A549 (cell line): ENCODE measurements around the gene GULP1. TPM values are rescaled to one million over a fixed set of nuclear protein-coding genes. Genes with fewer than 3 reads are reported as not detected.

Experiments
- ATAC-seq, 2 experiments: fragments of 200-7000 bp in 1 of 2; fragments of >200 bp in 1 of 2; cut with Nextera tagmentation in 1 of 2; cut with Tn5 transposase in 1 of 2; 3 replicates each; pipeline versions ENCODE4 v1.8.0 to v1.9.1; 2018 to 2020; ENCODE audit warnings: mild to moderate bottlenecking in 1 of 2, moderate library complexity in 1 of 2
- CTCF ChIA-PET: fragments of 300-600 bp; sonication (Branson Sonifier 250); formaldehyde crosslinking; extraction: SDS; loops from one replicate; lab custom pipeline; 2021; ENCODE audit warnings: antibody characterized with exemption, inconsistent platforms; lab: Yijun Ruan, JAX
- POLR2A ChIA-PET: fragments of 350-600 bp; formaldehyde crosslinking; extraction: SDS; loops from one replicate; lab custom pipeline; 2021; ENCODE audit warnings: antibody characterized with exemption, inconsistent platforms; lab: Yijun Ruan, JAX
- DNase-seq, 2 experiments: peaks; one replicate each; pipeline versions ENCODE4 v3.0.0 to v3.0.0-alpha.2; 2011 to 2016; ENCODE audit warnings: low read depth in 1 of 2, low spot score in 1 of 2
- FAIRE-seq: peaks from 2 replicates; lab custom pipeline; 2011; peaks lifted over from hg19 to GRCh38; lab: Jason Lieb, UNC
- H3K27ac ChIP-seq, 2 experiments: fragments of >200 bp; sonication (Bioruptor Twin); formaldehyde crosslinking; 3 replicates each; pipeline ENCODE4 v1.5.1; 2016 to 2017
- H3K4me1 ChIP-seq: fragments of >200 bp; sonication (Bioruptor Twin); formaldehyde crosslinking; 3 replicates; pipeline ENCODE4 v1.6.1; 2016
- H3K4me2 ChIP-seq: fragments of >200 bp; sonication (Bioruptor Twin); formaldehyde crosslinking; 3 replicates; pipeline ENCODE4 v1.6.1; 2016
- H3K4me3 ChIP-seq: fragments of >200 bp; sonication (Bioruptor Twin); formaldehyde crosslinking; 3 replicates; pipeline ENCODE4 v1.5.1; 2016
- H3K9me3 ChIP-seq: fragments of >200 bp; sonication (Bioruptor Twin); formaldehyde crosslinking; 3 replicates; pipeline ENCODE4 v1.6.1; 2016
- CEBPB ChIP-seq, 2 experiments: fragments of >200 bp in 1 of 2; sonication (Bioruptor Twin) in 1 of 2; formaldehyde crosslinking in 1 of 2; IDR thresholded peaks; 2 replicates each; pipeline ENCODE4 v1.6.1; 2012 to 2016
- CHD4 ChIP-seq: fragments of 200-600 bp; sonication (generic); IDR thresholded peaks from 2 replicates; pipeline ENCODE4 v1.6.1; 2016; ENCODE audit warnings: antibody characterized with exemption, mild to moderate bottlenecking, borderline replicate concordance
- CTCF ChIP-seq: fragments of >200 bp; sonication (Bioruptor Twin); formaldehyde crosslinking; IDR thresholded peaks from 3 replicates; pipeline ENCODE4 v1.5.1; 2016
- FOXS1 ChIP-seq: fragments of 250-450 bp; sonication (Bioruptor Pico); IDR thresholded peaks from 2 replicates; pipeline ENCODE4 v1.5.0; 2020; ENCODE audit warnings: mild to moderate bottlenecking, moderate library complexity
- GATA3 ChIP-seq: IDR thresholded peaks from 2 replicates; pipeline ENCODE4 v1.6.1; 2012; ENCODE audit warnings: borderline replicate concordance
- HEYL ChIP-seq: fragments of 250-450 bp; sonication (Bioruptor Pico); IDR thresholded peaks from 2 replicates; pipeline ENCODE4 v1.8.0; 2021; ENCODE audit warnings: mild to moderate bottlenecking, moderate library complexity
- HOXB13 ChIP-seq: fragments of 250-450 bp; sonication (Bioruptor Pico); IDR thresholded peaks from 2 replicates; pipeline ENCODE4 v1.5.0; 2020; ENCODE audit warnings: low read depth, mild to moderate bottlenecking, moderate library complexity
- JUN ChIP-seq, 2 experiments: fragments of >200 bp; sonication (Bioruptor Twin); formaldehyde crosslinking; IDR thresholded peaks; 2 replicates in 1 of 2; 3 replicates in 1 of 2; pipeline ENCODE4 v1.6.1; 2016 to 2017
- KDM1A ChIP-seq: fragments of 200-600 bp; sonication (generic); IDR thresholded peaks from 2 replicates; pipeline ENCODE4 v1.6.1; 2016; ENCODE audit warnings: low read depth, mild to moderate bottlenecking
- MAZ ChIP-seq: fragments of 150-350 bp; IDR thresholded peaks from 2 replicates; pipeline ENCODE4 v1.6.1; 2014; ENCODE audit warnings: antibody characterized with exemption, low read depth, low read length, borderline replicate concordance
- MYC ChIP-seq: IDR thresholded peaks from 2 replicates; pipeline ENCODE4 v1.6.1; 2012; ENCODE audit warnings: mild to moderate bottlenecking, inconsistent platforms, low read length, improper control_type of control experiment, borderline replicate concordance
- POLR2AphosphoS2 ChIP-seq: conservative IDR thresholded peaks from 2 replicates; pipeline ENCODE4 v1.6.1; 2012; ENCODE audit warnings: low read length, improper control_type of control experiment, inconsistent platforms
- RAD21 ChIP-seq, 2 experiments: fragments of >200 bp in 1 of 2; sonication (Bioruptor Twin) in 1 of 2; formaldehyde crosslinking in 1 of 2; IDR thresholded peaks in 1 of 2; conservative IDR thresholded peaks in 1 of 2; 2 replicates in 1 of 2; 3 replicates in 1 of 2; pipeline ENCODE4 v1.6.1; 2012 to 2018; ENCODE audit warnings: inconsistent platforms in 1 of 2
- TFCP2L1 ChIP-seq: fragments of 250-450 bp; sonication (Bioruptor Pico); IDR thresholded peaks from 2 replicates; pipeline ENCODE4 v1.5.0; 2021; ENCODE audit warnings: mild to moderate bottlenecking
- ZFP36 ChIP-seq: fragments of 450-650 bp; IDR thresholded peaks from 2 replicates; pipeline ENCODE4 v1.6.1; 2014; ENCODE audit warnings: borderline replicate concordance; ENCODE audit not compliant: partially characterized antibody
- WGBS: methylation state at CpG from one replicate; pipeline ENCODE4 v1.1.6; 2017; ENCODE audit errors: missing lambda C conversion rate; 5-methylcytosine and 5-hydroxymethylcytosine counted together
- polyA plus RNA-seq, 4 experiments: library from polyadenylated mRNA; depleted of rRNA in 3 of 4; stranded (reverse); fragments of >200 nt; fragmentation: RNase III in 1 of 4; extraction: RNeasy Plus Mini Kit Qiagen cat#74134 plus additional on column Dnase treatment in 1 of 4; gene quantifications; 2 replicates in 3 of 4; 3 replicates in 1 of 4; pipeline ENCODE4 v1.2.3, GENCODE V29; 2011 to 2017
- TF ChIP-seq, protein P1 (sequence below): fragments of >200 bp; sonication (Bioruptor Twin); formaldehyde crosslinking; IDR thresholded peaks from 2 replicates; pipeline ENCODE4 v1.6.1; 2016
- TF ChIP-seq, protein P2 (sequence below): IDR thresholded peaks from 2 replicates; pipeline ENCODE4 v1.6.1; 2012; ENCODE audit warnings: low read depth, borderline replicate concordance

The GULP1 gene
- polyA plus RNA-seq, 2 of the 4 experiments (the other 2 are of a cell fraction), result 30.7 to 89.2 TPM

- TF ChIP-seq TFCP2L1 (CRISPR knock-in tag), result no peak
- no peak for TF ChIP-seq GATA3
- TF ChIP-seq HOXB13, result no peak
- no peak for TF ChIP-seq MAZ
- Histone ChIP-seq H3K9me3 (peaks cover 27% of the 10 kb centered on the region), H3K27ac (peak overlapping the region; percentile 25 to 81; a peak in 5 of 6 replicates), H3K4me3 (no peak overlapping the region), H3K4me2 (peak overlapping the region; percentile 48), H3K4me1 (peaks cover 25% of the 10 kb centered on the region)
- ATAC-seq (peak; percentile 19 to 63; a peak in 4 of 6 replicates), FAIRE-seq (no peak), DNase-seq (no peak)
- CTCF ChIA-PET, result no interaction called here
- 79% methylated on average over 2 of the region's 2 CpGs for WGBS
- POLR2A ChIA-PET, result no interaction called here
Observed at GRCh38 chr2:188382107-188382506, 90.4 kb downstream of the GULP1 start.

GRCh38 chr2:188383158-188383557, 91.5 kb downstream of the GULP1 start:
- Histone ChIP-seq H3K4me1 (peaks cover 25% of the 10 kb centered on the region), H3K4me2 (no peak overlapping the region), H3K4me3 (no peak overlapping the region), H3K9me3 (peaks cover 27% of the 10 kb centered on the region), H3K27ac (no peak overlapping the region)
- CTCF ChIA-PET, result no interaction called here
- FAIRE-seq (no peak), DNase-seq (no peak), ATAC-seq (no peak)
- WGBS, result 91% methylated on average over 1 of the region's 1 CpG
- POLR2A ChIA-PET, result no interaction called here
- TF ChIP-seq CHD4 (no peak), JUN (IDR thresholded peaks at IDR 0.05) (no peak), MYC (no peak)
- TF ChIP-seq, protein P1, sequence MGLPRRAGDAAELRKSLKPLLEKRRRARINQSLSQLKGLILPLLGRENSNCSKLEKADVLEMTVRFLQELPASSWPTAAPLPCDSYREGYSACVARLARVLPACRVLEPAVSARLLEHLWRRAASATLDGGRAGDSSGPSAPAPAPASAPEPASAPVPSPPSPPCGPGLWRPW, result no peak

- TF ChIP-seq MYC (no peak), KDM1A (peak; percentile 52; the same call in 1 of the 2 replicates)
- DNase-seq, result no peak
- ATAC-seq, result no peak
- FAIRE-seq, result no peak
- WGBS, result 100% methylated on average over 1 of the region's 1 CpG
- CTCF ChIA-PET, result no interaction called here
- Histone ChIP-seq H3K9me3 (peaks cover 27% of the 10 kb centered on the region), H3K4me3 (no peak overlapping the region), H3K27ac (no peak overlapping the region), H3K4me2 (no peak overlapping the region), H3K4me1 (peaks cover 14% of the 10 kb centered on the region)
- POLR2A ChIA-PET, result no interaction called here
Observed at GRCh38 chr2:188385857-188386256, 94.2 kb downstream of the GULP1 start.

DNA sequence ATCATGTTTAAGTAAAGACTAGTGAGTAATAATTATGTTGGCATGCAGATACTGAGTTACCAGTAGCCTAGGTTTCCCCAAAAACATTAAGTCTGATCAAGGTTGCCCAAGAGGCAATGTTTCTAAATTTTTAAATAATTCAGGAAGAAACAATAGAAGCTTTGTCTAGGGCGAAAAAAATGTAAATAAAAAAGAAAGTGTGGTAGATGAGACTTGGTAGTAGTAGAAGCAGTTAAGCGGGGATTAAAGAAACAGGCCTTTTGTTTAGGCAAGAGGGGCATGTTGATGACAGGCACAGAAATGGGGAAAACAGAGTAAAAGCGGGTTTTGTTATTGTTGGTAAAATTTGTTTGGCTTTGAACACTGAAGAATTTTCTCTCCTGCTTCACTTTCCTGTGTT, 97.2 kb downstream of the GULP1 start:
- no peak for ATAC-seq
- POLR2A ChIA-PET, result no interaction called here
- H3K4me1 ChIP-seq, result no peaks in the 10 kb centered on the region
- CTCF ChIA-PET, result no interaction called here
- 89% methylated on average over 3 of the region's 3 CpGs for WGBS
- TF ChIP-seq, protein P2, sequence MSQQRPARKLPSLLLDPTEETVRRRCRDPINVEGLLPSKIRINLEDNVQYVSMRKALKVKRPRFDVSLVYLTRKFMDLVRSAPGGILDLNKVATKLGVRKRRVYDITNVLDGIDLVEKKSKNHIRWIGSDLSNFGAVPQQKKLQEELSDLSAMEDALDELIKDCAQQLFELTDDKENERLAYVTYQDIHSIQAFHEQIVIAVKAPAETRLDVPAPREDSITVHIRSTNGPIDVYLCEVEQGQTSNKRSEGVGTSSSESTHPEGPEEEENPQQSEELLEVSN, result no peak
- no peak for TF ChIP-seq CTCF
- no peak for TF ChIP-seq CEBPB (IDR thresholded peaks at IDR 0.05)
- TF ChIP-seq POLR2AphosphoS2, result no peak
- TF ChIP-seq, all 56 proteins: peak for 0
- H3K4me3 ChIP-seq, result no peak overlapping the region
- H3K9me3 ChIP-seq, result peaks cover 25% of the 10 kb centered on the region
- H3K27ac ChIP-seq, result no peak overlapping the region
- DNase-seq (no peak), FAIRE-seq (no peak)
- no peak overlapping the region for H3K4me2 ChIP-seq

GRCh38 chr2:188391354-188391753, 99.7 kb downstream of the GULP1 start:
- peaks cover under 1% of the 10 kb centered on the region; the same call in 1 of the 3 replicates for H3K9me3 ChIP-seq
- H3K4me2 ChIP-seq, result no peak overlapping the region
- no peaks in the 10 kb centered on the region for H3K4me1 ChIP-seq
- no peak overlapping the region for H3K27ac ChIP-seq
- no peak overlapping the region for H3K4me3 ChIP-seq
- TF ChIP-seq ZFP36 (no peak), RAD21 (conservative IDR thresholded peaks at IDR 0.05 in 1 of 2, IDR thresholded peaks at IDR 0.05 in 1 of 2) (no peak), FOXS1 (CRISPR knock-in tag) (no peak), HEYL (CRISPR knock-in tag) (no peak)
- CTCF ChIA-PET, result no interaction called here
- POLR2A ChIA-PET, result no interaction called here
- no peak for DNase-seq
- ATAC-seq, result no peak
- FAIRE-seq, result no peak
